ENCODE data around the gene ANKS1B.

ANKS1B gene

DNA sequence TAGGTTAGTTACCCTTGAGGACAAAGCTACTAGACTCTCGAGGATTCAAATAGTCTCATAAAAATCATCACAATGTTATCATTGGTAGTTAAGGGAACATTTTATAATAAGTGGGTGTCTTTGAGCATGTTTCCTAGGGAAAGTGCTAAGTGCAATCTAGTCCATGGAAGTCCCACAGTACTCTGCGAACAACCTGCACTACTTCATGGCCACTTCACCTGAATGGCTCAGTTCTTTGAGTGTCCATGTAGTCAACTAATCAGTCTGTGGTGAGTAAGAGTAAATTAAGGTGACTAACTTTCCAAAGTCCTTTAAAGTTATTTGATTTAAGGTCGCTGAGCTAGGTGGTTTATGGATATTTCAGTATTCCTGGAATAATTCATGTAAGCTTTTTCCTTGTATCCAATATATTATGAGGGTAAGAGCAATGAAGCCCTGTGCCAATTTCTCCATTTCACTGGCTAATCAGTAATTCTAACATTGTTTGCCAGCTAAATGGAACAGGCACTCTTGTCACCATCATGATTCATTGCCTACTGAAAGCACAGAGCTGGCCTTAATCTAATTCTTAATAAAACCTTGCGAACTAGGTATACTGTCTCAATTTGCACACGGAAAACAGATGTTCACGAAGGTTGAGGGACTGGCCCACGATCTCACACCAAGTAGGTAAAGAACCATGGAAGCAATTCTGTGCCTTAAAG, 844.6 kb downstream of the ANKS1B start:
- no peaks in the 10 kb centered on the region for H3K9me3 Mint-ChIP-seq
- intact Hi-C loops (cut with micrococcal nuclease): no loop called here
- no peaks in the 10 kb centered on the region for H3K36me3 Mint-ChIP-seq (ENCODE audit: low read depth)
- H3K4me1 Mint-ChIP-seq (ENCODE audit: low read depth): peaks cover 47% of the 10 kb centered on the region
- H3K27ac Mint-ChIP-seq: no peak overlapping the region
- no peak overlapping the region for H3K4me3 Mint-ChIP-seq
- peaks cover 6% of the 10 kb centered on the region for H3K27me3 Mint-ChIP-seq

DNA sequence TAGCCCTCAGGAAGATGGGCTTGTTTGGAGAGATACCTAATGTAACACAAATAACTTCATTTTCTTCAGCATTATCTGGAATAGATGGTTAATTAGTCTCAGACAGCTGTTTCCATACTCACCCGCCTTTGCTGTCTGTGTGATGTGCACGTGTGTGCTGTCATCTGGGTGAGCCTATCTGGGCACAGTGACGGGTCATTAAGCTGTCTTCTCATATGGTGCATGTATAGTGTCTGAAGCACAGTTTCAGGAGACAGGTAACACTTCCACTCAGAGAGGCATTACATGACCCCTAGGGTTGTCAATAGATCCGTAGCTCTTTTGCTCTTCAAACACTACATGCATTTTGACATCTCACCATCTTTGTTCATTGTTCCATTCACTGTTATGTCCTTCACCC, 846.3 kb downstream of the ANKS1B start:
- Mint-ChIP-seq H3K4me3 (no peak overlapping the region), H3K27me3 (peaks cover 8% of the 10 kb centered on the region), H3K4me1 (ENCODE audit: low read depth) (peaks cover 59% of the 10 kb centered on the region), H3K36me3 (ENCODE audit: low read depth) (no peaks in the 10 kb centered on the region), H3K27ac (peak overlapping the region; percentile 61), H3K9me3 (no peaks in the 10 kb centered on the region)
- intact Hi-C loops (cut with micrococcal nuclease): no loop called here

DNA sequence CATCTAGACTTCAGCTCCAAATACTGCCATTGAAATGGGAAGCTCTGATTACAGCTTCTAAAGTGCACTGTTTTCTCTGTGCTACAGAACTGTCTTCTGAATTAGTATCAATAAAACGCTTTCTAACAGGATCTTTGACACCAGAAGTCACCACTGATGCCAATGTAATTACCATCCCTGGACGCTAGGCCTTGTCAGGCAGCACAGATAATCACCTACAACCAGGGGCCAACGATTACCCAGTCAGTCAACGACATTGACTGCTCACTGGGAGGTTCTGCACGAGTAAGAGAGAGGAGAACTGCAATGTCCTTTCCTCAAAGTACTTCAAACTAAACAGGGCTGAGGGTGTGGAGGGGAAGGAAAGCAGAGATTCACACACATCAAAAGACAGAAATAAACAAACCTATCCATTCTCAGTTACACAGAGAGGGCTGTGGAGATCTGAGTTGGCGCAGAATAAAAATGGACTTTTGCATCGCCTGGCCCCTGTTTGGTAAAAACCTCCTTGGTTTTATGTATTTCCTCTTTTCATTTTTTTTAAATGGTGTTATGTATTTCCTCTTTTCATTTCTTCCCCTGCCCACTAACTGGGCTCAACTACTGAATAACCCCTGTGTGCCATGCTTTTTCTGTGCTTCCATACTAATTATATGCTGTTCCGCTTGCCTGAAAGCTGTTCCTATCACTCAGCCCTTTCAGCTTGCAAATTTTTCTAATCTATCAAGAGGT, 847.4 kb downstream of the ANKS1B start:
- H3K36me3 Mint-ChIP-seq (ENCODE audit: low read depth): no peaks in the 10 kb centered on the region
- peaks cover 8% of the 10 kb centered on the region for H3K27me3 Mint-ChIP-seq
- intact Hi-C loops (cut with micrococcal nuclease): no loop called here

GRCh38 chr12:99136516-99136915, 848.2 kb downstream of the ANKS1B start:
- H3K4me3 Mint-ChIP-seq: no peak overlapping the region
- peaks cover 57% of the 10 kb centered on the region for H3K4me1 Mint-ChIP-seq (ENCODE audit: low read depth)
- H3K27ac Mint-ChIP-seq: peak overlapping the region; percentile 45
- H3K27me3 Mint-ChIP-seq: peaks cover 8% of the 10 kb centered on the region
- intact Hi-C loops (cut with micrococcal nuclease): no loop called here
- no peaks in the 10 kb centered on the region for H3K36me3 Mint-ChIP-seq (ENCODE audit: low read depth)
- H3K9me3 Mint-ChIP-seq: no peaks in the 10 kb centered on the region

More for the DNA sequence above, 847.4 kb downstream of the ANKS1B start:
- H3K9me3 Mint-ChIP-seq: no peaks in the 10 kb centered on the region
- H3K27ac Mint-ChIP-seq: peak overlapping the region; percentile 81
- H3K4me3 Mint-ChIP-seq: peak overlapping the region; percentile 21
- peaks cover 61% of the 10 kb centered on the region for H3K4me1 Mint-ChIP-seq (ENCODE audit: low read depth)

DNA sequence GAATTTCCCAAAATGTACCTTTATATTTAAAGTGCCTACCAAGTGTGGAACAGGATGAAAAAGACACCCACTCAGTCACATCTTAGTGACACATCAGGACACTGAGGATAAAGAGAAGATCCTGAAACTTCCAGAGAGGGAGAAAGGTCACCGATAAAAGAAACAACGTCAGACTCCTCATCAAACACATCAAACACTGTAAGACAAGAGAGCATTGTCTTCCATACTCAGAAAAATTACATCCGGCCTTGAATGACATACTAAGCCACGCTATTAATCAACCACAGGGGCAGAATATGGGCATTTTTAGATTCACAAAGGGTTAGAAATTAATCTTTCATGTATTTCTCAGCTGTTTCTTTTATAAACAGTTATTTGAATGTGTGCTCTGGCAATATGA, 849.4 kb downstream of the ANKS1B start:
- peak overlapping the region; percentile 45 for H3K27ac Mint-ChIP-seq
- no peaks in the 10 kb centered on the region for H3K9me3 Mint-ChIP-seq
- H3K4me3 Mint-ChIP-seq: no peak overlapping the region
- no peaks in the 10 kb centered on the region for H3K36me3 Mint-ChIP-seq (ENCODE audit: low read depth)
- peaks cover 57% of the 10 kb centered on the region for H3K4me1 Mint-ChIP-seq (ENCODE audit: low read depth)
- peaks cover 3% of the 10 kb centered on the region for H3K27me3 Mint-ChIP-seq
- intact Hi-C loops (cut with micrococcal nuclease): no loop called here

DNA sequence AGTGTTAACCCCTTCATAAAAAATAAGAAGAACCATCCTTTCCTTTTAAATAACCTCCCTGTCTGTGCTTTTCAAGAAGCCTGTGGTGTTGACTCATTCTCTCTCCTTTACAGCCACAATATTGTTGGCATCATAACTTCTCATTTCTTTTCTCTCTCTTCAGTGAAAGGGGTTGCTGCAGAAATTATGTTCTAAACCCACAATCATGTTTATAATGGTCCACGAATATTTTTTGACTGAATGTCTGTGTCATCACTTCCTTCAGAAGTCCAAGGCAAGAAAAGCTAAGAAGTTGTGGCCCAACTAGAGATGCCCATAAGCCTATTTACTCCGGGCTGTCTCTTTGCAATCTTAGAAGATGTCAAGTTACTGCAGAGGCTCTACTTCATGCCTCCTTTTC, 851.3 kb downstream of the ANKS1B start:
- Mint-ChIP-seq H3K9me3 (peaks cover 8% of the 10 kb centered on the region), H3K27me3 (peaks cover 3% of the 10 kb centered on the region), H3K4me3 (no peak overlapping the region), H3K4me1 (ENCODE audit: low read depth) (peaks cover 45% of the 10 kb centered on the region), H3K36me3 (ENCODE audit: low read depth) (no peaks in the 10 kb centered on the region), H3K27ac (peak overlapping the region; percentile 48)
- intact Hi-C loops (cut with micrococcal nuclease): no loop called here

GRCh38 chr12:99131751-99132199, 853.0 kb downstream of the ANKS1B start:
- no peaks in the 10 kb centered on the region for H3K36me3 Mint-ChIP-seq (ENCODE audit: low read depth)
- H3K27me3 Mint-ChIP-seq: peaks cover 3% of the 10 kb centered on the region
- no peak overlapping the region for H3K27ac Mint-ChIP-seq
- peaks cover 8% of the 10 kb centered on the region for H3K9me3 Mint-ChIP-seq
- intact Hi-C loops (cut with micrococcal nuclease): no loop called here
- H3K4me3 Mint-ChIP-seq: no peak overlapping the region
- peaks cover 34% of the 10 kb centered on the region for H3K4me1 Mint-ChIP-seq (ENCODE audit: low read depth)

- peaks cover 27% of the 10 kb centered on the region for H3K4me1 Mint-ChIP-seq (ENCODE audit: low read depth)
- peaks cover 8% of the 10 kb centered on the region for H3K9me3 Mint-ChIP-seq
- no peak overlapping the region for H3K27ac Mint-ChIP-seq
- peaks cover 3% of the 10 kb centered on the region for H3K27me3 Mint-ChIP-seq
- no peaks in the 10 kb centered on the region for H3K36me3 Mint-ChIP-seq (ENCODE audit: low read depth)
- intact Hi-C loops (cut with micrococcal nuclease): no loop called here
- H3K4me3 Mint-ChIP-seq: no peak overlapping the region
Measured at GRCh38 chr12:99130808-99131553, 853.8 kb downstream of the ANKS1B start.

DNA sequence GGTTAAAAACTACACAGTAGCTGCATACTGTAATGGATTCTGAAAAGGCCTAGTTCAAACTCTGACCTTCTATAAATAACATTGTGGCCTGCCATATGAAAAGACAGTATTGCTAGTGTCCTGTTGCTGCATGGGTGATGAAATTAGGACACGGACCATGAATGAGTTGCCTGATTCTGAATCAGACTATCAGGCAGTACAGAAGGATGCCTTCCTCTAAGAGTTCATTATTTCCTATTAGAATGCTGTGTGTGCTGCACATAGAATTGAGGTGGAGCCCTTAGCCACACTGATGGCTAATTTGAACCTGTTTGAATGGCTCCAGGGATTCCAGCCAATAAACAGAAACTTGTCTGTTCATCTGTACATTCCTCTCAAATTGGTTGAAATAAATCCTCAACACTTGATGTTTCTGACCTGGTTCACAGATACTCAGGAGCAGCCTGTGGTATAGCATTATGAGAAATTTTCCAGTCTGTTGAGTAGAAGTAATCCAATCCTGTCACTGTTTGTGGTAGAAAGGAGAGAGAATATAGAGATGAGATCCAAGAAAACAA, 856.4 kb downstream of the ANKS1B start:
- H3K36me3 Mint-ChIP-seq (ENCODE audit: low read depth): no peaks in the 10 kb centered on the region
- intact Hi-C loops (cut with micrococcal nuclease): no loop called here
- no peak overlapping the region for H3K4me3 Mint-ChIP-seq
- peaks cover 2% of the 10 kb centered on the region for H3K27me3 Mint-ChIP-seq
- H3K27ac Mint-ChIP-seq: peak overlapping the region; percentile 47
- peaks cover 4% of the 10 kb centered on the region for H3K4me1 Mint-ChIP-seq (ENCODE audit: low read depth)
- H3K9me3 Mint-ChIP-seq: peaks cover 8% of the 10 kb centered on the region

DNA sequence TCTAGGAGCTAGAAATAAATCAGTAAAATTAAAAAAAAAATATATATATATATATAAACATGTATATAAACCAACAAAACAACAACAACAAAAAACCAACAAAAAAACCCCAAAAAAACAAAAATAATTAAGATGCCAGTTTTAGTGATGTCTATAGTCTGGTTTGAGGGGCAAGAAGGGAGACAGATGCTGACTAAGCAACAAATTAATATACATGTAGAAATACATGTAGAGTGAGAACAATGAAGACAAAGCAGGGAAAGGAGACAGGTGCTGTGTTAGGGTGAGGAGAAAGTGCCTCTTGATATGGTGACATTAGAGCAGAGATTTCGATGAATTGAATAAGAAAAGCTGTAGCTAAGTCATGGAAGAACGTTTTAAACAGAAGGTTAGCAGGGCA, 861.8 kb downstream of the ANKS1B start:
- Mint-ChIP-seq H3K4me3 (no peak overlapping the region), H3K27me3 (peaks cover 13% of the 10 kb centered on the region), H3K27ac (no peak overlapping the region), H3K36me3 (ENCODE audit: low read depth) (no peaks in the 10 kb centered on the region), H3K9me3 (no peaks in the 10 kb centered on the region), H3K4me1 (ENCODE audit: low read depth) (no peaks in the 10 kb centered on the region)
- intact Hi-C loops (cut with micrococcal nuclease): no loop called here

- Mint-ChIP-seq H3K36me3 (ENCODE audit: low read depth) (no peaks in the 10 kb centered on the region), H3K27ac (no peak overlapping the region), H3K9me3 (no peaks in the 10 kb centered on the region), H3K4me3 (no peak overlapping the region), H3K27me3 (peaks cover 15% of the 10 kb centered on the region), H3K4me1 (ENCODE audit: low read depth) (no peaks in the 10 kb centered on the region)
- intact Hi-C loops (cut with micrococcal nuclease): no loop called here
Measured at GRCh38 chr12:99122496-99122895, 862.2 kb downstream of the ANKS1B start.

- no peaks in the 10 kb centered on the region for H3K4me1 Mint-ChIP-seq (ENCODE audit: low read depth)
- H3K27ac Mint-ChIP-seq: no peak overlapping the region
- H3K4me3 Mint-ChIP-seq: no peak overlapping the region
- no peaks in the 10 kb centered on the region for H3K36me3 Mint-ChIP-seq (ENCODE audit: low read depth)
- H3K27me3 Mint-ChIP-seq: peaks cover 20% of the 10 kb centered on the region
- intact Hi-C loops (cut with micrococcal nuclease): no loop called here
- H3K9me3 Mint-ChIP-seq: no peaks in the 10 kb centered on the region
Measured at GRCh38 chr12:99121546-99121945, 863.2 kb downstream of the ANKS1B start.

- Mint-ChIP-seq H3K9me3 (no peaks in the 10 kb centered on the region), H3K27me3 (peaks cover 20% of the 10 kb centered on the region), H3K4me3 (no peak overlapping the region), H3K36me3 (ENCODE audit: low read depth) (no peaks in the 10 kb centered on the region), H3K27ac (no peak overlapping the region), H3K4me1 (ENCODE audit: low read depth) (peaks cover 4% of the 10 kb centered on the region)
- intact Hi-C loops (cut with micrococcal nuclease): no loop called here
Measured at GRCh38 chr12:99119943-99120342, 864.8 kb downstream of the ANKS1B start.

DNA sequence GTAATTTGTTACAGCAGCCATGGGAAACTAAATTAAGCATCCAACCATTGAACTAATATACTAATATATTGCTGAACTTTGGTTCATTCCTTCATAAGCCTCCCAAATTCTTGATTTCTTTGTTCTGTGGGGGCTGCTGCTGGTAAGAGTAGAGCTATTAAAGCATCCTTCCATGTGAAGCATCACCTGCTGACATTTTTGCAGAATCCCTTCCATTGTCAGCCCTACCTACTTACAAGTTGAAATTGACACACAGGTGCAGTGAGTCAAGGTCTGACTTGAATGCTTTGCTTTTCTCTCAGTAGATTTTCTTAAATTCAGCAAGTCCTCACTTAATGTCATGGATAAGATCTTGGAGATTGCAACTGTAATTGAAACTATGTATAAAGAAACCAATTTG, 865.3 kb downstream of the ANKS1B start:
- H3K27me3 Mint-ChIP-seq: peaks cover 20% of the 10 kb centered on the region
- H3K27ac Mint-ChIP-seq: no peak overlapping the region
- H3K4me1 Mint-ChIP-seq (ENCODE audit: low read depth): peaks cover 5% of the 10 kb centered on the region
- H3K4me3 Mint-ChIP-seq: no peak overlapping the region
- intact Hi-C loops (cut with micrococcal nuclease): no loop called here
- no peaks in the 10 kb centered on the region for H3K36me3 Mint-ChIP-seq (ENCODE audit: low read depth)
- no peaks in the 10 kb centered on the region for H3K9me3 Mint-ChIP-seq

Data from dendritic cell treated with granulocyte-macrophage colony-stimulating factor and Interleukin-4, amounts not matched to agents 40 ng/mL and 50 ng/mL, for 4 days (primary cell).